Effector CD4-positive, alpha-beta T cell (primary cell): Measurements from ENCODE around the gene TWIST2.

Source experiments
- DNase-seq: peaks from one replicate; pipeline ENCODE4 v3.0.0-alpha.2; 2020

Gene TWIST2

DNA sequence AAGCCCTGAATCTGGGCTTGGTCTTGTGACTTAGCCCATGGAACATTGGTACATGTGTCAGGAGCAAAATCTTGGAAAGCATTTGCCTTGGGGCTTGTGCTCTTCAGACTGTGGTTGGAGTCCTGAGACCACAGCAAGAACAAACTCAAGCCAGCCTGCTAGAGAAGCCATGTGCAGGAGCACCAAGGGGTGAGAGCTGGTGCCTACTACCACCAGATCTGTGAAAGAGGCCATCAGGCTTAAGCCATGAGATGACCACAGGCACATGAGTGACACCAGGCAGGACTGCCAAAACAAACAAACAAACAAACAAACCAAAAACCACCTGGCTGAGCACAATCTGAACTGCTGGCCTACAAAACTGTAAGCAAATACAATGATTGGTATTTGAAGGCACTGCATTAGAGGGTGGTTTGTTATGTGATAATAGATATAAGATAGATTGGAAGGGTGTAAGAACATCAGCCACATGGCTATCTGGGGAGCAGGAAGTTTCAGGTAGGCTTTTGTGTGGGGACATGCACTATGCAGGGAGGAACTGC, 9.0 kb upstream of the TWIST2 start:
- DNase-seq = no peak

DNA sequence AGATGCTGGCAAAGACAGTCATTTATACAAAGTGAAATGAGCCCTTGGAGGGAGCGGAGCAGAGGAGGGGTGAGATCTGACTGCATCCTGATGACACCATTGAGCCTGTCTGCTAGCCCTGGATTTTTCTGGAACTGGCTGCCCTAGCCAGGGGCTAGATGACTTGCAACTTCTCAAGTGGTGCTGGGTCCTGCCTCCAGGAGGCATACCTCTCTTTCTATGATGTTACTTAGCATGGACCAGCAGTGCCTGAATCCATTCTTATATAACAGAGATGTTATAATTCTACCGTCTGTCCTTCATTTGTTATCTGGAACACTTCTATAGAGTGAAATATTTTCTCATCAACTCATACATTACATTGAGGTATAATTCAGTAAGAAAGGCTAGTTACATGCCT, 8.5 kb upstream of the TWIST2 start:
- no peak for DNase-seq

DNA sequence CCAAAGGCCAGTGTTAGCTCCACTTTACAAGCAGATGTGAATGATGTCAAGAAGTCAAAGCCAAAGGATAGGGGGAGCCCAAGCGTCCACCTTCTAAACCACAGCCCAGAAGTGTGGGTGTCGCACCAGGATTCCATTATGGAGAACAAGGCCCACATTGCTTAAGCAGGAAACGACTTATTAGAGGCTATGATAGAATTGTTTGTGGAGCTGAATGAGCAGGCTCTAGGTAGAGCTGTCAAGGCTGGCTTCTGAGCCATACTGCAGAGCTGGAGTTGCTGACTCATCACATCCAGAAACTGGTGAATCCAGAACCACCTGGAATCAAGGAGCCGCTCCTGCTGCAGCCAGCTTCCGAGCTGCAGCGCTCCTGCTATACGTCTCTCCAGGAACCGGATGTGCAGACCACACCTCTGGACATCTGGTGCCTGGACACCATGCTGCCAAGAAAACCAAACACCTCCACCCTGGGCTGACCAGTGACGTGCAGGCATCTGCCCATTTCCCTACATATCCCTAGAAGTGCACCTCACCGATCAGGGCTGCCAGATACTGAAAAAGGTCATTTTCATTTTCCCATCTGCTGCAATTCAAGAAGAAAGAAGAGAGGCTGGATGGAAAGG, 6.2 kb upstream of the TWIST2 start:
- DNase-seq = no peak

DNA sequence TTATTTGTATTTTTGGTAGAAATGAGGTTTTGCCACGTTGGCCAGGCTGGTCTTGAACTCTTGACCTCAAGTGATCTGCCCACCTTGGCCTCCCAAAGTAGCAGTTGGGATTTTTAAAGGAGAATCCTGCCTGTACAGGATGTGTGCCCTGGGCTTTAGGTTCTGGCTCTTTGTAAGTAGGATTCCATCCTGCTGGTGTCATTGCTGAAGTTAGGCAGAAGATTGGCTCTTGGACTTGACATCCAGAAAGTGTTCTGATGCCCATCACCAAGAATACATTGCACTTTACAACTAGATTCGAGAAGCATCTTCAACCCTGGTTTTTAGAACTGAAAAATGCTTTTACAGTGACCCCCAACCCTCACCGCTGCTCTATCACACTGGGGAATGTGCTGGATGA, 4.4 kb upstream of the TWIST2 start:
- no peak for DNase-seq

DNA sequence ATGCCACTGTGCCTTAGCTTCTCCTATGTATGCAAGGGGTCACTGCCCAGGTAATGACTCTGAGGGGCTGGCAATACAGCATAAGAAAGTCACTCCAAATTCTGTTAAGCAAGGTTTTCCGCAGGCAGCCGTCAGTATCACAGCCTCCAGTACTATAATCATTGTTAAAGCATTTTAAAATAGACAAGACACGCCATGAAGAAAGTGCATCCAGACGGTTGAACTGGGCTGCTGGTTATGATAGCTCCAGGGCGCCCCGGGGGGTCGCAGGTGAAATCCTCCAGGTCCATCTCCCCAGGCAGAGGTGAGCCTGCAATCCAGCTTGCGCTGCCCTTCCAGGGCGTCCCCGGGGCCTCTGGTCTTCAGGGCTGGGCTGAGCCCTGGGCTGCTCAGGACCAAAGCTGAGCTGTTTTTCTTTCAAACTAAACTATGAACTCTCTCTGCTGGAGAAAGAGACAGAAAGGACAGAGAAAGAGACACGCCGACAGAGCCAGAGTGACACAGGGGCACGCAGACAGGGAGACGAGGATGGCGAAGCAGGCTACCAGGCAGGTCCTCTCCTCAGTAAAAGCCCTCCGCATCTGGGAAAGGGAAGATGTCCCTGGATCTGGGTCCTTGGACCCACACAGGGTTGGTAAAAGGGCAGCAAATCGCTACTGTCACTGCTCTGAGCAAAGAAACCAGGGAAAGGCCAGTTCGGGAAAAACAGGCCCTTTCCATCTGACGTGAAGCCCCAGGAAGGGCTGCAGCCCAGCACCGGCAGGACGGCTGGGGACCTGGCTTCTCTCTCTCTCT, 2.1 kb upstream of the TWIST2 start:
- no peak for DNase-seq

DNA sequence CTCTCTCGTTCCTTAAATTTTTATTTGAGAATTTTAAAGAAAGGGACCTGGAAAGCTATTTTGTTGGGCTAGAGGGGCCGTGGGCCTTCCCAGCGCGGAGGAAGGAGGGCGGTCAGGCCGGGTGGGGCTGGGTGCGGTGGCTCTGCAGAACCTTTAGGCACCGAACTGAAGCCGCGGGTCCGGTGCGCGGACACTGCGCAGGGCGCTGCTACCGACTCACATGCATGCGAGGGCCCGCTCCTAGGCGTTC, 1.6 kb upstream of the TWIST2 start:
- no peak for DNase-seq

DNA sequence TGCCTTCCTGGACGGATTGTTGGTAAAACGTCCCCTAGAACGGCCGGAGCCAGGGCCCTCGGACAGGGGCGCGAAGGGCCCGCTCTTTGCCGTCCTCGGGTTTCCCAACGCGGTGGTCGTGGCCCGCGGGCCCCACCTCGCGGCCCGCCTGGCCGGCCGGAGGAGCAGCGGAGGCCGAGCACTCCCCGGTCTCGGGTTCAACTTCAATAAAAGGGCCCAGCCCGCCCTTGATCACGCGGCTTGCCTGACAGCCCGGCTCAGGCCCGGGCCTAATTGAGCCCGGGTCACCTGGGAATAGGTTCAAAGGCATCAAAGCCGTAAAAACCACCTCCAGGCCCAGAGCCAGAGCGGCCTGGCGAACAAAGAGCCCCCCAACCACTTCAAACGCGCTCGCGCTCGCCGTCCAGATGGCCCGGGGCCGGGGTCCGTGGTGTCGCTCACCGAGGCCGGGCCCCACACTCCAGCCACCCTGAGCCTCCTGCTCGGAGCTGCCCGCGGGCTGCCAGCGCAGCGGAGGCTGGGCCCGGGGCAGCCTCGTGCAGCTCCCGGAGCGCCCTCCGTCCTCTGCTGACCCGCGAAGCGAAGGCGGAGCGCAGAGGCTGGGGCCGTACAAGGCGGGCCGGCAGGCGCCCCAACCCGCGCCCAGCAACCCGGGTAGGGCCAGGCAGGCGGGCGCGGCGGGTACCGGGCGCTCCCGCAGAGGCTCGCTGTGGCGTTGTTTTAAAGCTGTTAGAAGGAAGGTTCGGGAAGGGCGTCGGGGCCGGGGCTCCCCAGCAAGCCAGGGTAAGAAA, 1.1 kb upstream of the TWIST2 start:
- DNase-seq = no peak

DNA sequence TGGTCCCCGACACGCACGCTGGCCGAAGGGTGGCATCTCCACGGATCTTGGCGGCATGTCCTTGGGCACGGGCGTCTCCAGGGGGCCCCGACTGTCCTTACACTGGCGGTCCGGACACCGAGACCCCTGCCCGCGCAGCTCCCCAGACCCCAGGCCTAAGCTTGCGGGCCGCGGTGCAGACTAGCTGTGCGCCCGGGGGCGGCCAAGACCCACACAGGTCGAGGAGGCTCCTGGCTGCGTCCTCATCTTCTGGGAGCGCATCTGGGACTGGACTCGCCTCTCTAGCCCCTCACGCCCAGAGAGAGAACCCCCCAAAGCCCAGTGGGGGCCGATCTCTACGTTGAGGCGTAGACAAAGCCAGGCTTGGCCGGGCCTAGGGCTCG, 475 bp upstream of the TWIST2 start:
- no peak for DNase-seq

DNA sequence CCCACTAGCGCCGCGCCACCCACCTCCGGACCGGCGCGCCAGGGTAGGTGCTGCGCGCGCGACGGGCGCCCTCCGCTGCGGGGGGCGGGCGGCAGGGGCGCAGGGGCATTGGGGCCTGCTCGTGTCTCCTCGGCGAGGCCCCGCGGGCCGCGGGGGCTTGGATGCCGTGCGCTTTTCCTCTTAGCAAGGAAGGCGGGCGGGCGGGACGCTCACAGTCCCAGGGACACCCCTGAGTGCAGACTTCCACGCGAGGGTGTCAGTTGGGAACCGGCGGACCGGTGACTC, 748 bp downstream of the TWIST2 start:
- DNase-seq = no peak

DNA sequence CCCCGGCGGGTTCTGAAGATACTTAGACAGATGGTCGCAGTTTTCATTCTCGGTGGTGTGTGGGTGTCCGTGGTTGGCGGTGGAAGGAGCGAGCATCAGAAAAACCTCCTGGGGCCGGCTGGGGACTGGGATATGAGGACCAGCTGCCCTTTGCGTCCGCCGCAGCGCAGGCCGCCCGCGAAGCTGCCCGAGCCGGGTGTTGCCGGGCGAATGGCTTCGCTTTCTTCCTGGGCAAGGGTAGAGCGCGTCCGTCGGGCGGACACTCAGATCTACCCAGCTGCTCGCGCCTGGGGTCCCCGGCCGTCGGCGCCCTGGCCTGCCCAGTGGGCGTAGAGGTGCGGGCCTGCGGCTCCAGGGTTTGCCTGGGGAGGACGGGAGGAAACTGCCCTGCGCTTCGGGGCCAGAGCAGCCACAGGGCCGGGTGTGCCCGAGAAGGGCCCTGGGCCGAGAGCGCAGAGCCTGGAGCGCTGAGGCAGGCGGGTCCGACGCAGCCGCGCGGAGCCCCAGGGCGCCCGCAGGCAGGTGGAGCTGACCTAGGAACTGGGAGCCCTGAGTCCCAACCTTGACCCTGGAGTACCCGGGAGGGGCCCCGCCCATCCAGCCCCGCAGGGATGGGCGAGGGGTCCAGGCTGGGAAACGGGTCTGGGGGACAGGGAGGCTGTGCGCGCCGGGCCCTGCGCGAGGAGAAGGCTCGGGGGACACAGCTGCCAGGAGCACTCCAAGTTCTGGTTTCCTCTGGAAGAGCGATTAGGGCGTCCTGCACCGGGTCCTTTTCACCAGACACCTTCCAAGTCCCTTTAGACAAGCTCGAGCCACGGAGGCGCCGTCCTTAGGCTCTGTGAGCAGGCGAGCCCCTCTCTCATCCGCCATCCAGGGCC, 1.3 kb downstream of the TWIST2 start:
- DNase-seq = no peak

DNA sequence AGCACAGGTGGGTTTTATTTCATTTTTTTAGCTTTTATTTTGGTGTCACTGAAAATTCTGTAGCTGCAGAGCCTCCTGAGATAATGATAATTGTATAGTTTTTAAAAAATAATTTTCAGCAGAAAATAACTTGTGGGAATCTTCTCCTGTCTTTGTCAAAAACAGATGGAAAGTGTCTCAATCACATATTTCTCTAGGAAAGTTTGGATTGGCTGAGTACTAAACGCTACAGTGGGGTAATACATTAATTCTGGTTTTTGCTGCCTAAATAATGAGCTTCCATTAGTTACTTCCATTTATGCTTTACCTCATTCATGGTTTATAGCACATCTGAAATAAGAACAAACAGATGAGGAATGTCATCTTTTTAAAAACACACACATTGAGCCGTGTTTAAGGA, 2.2 kb downstream of the TWIST2 start:
- DNase-seq = no peak

DNA sequence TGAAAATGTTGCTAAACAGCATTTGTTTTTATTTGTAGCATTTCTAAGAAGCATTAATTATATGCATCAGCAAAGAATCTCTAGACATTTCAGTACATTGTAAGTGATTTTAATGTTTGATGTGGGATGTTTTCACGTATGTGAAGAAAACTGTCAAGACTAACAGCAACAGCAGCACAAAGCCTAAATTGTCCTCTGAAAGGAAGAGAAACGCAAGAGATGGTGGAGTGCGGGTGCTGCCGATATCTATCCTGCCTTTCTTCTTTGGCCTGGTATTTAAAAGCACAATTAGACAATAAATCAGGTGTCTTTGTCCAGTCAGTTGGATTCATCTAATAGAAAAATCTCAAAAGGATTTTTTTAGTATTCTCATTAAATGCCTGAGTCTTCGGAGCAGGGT, 3.1 kb downstream of the TWIST2 start:
- DNase-seq = no peak

DNA sequence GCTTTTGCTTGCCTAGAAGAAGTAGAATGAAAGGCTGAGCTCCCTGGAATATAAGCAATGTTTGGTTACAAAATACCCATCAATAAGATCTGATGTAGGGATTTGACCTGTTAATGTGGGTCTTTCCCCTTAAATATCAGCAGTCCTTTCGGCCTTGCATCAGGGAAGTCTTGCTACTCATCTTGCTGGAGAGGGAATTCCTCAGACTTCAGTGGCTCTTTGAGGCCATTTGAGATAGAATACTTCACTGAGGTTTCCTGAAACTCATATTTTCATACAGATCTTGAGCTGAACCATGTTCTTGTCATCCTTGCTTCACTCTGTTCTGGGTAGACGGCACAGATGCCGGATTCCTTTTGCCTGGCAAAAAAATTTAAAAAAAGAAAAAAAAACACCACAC, 3.9 kb downstream of the TWIST2 start:
- DNase-seq = no peak

DNA sequence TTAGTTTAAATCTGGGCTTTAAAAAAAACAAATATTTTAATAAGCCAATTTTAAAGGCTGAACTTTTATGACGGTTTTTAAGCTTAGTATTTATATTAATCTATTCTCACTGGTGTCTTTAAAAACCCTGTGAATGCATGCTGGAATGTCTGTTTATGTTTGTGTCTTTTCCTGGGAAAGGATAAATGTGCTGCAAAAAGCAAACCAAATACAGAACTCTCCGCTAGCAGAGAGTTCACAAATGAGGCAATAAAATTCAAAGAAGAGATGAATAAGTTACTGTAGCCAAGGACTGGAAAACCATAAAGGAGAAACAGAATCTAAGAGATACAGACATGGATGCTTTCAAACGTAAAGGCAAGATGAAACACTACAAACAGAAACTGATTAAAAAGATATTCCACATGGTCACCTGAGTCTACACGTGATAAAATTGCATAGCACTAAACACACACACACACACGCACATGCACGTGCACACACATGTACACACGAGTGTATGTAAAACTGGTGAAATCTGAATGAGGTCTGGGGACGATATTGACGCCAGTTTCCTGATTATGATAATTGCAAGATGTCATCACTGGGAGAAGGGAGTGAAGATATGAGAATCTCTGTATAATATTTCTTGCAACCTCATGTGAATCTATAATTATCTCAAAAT, 4.5 kb downstream of the TWIST2 start:
- no peak for DNase-seq

DNA sequence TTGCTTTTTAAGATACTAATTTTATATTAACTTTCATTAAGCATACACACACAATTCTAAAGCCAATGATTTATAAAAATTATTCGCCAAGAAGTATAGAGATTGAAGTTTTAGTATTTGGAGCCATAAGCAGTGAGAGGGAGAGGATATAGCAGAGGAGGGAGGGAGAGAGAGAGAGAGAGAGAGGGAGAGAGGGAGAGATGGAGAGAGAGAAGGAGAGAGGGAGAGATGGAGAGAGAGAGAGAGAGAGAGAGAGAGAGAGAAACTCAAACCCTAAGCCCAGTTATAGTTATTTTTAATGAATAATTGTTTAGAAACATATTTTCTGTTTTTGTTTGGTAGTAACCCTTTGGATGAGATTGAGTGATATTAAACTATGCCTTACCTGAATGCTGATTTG, 5.3 kb downstream of the TWIST2 start:
- no peak for DNase-seq

DNA sequence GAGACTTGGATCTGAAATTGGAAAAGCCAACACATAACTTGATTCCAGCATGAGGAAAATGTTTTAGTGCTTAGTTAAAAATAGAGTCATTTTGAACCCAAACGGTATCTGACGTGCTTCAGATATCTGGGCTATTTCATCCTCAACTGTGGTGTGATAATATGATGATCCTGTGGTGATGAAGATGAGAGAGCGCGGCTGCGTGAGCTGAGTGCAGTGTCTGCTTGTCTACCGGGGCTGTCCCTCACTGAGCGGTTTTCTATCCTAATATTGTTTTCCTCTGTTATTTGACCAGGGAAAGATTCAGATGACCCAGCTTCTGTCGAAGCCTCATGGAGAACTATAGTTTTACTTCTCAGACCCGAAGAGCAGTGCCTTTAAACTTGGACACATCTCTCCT, 5.8 kb downstream of the TWIST2 start:
- DNase-seq = no peak

DNA sequence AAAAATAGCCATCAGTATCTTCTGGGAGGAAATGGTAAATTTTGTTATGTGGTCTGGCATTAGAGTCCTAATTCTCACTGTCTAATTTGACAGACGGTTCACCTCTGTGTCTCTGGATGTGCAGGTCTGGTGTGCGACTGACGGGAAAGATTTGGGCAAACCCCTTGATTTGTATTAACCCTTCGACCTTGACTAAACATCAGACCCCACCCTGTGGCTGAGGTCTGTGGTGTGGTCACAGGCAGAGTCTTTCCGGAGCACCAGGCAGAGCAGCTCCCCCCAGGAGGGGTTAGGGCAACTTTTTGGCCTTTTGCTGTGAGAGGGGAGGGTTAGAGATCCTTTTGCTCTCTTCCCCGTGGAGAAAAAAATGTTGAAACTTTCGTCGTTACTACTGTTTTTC, 6.4 kb downstream of the TWIST2 start:
- DNase-seq = no peak

DNA sequence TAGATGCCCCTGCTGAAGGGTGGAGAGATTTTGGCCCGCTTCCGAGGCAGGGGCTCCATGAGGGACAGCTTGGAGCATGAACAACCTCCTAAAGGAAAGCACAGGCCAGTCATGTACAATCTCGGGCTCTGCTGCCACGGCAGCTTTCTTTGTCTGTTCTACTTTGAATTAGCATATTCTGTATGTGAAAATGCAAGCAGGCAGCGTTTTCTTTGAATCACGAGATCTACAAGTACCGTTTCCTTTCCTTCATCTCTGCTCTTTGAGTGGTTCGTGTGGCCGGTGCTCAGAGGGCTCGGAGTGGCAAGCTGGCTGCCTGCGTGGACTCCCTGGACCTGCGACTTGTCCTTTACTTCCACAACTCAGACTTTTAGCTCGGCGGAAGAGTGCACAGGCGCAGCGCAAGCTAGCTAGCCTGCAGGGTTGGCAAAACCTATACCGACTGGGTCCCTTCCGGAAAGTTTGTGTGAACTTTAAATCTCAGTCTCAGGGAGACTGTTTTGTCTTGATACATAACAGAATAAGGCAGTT, 6.9 kb downstream of the TWIST2 start:
- no peak for DNase-seq

DNA sequence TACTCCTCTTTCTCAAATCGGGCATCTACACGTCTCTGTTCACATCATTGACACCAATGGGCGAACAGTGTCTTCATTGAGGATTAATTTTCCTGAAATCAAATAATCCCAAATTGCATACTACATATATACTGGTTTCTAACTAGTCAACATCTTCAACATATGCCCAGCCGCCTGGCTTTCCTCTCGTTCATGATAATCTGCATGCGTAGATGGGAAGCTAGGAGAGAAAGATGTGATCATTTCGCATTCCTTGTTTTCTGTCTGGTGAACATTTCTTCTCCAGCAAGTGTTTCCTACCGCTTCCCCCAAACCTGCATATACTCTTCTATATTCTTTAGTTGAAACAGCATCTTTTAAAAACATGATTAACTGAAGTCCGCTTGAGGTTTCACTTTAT, 7.4 kb downstream of the TWIST2 start:
- DNase-seq = no peak

DNA sequence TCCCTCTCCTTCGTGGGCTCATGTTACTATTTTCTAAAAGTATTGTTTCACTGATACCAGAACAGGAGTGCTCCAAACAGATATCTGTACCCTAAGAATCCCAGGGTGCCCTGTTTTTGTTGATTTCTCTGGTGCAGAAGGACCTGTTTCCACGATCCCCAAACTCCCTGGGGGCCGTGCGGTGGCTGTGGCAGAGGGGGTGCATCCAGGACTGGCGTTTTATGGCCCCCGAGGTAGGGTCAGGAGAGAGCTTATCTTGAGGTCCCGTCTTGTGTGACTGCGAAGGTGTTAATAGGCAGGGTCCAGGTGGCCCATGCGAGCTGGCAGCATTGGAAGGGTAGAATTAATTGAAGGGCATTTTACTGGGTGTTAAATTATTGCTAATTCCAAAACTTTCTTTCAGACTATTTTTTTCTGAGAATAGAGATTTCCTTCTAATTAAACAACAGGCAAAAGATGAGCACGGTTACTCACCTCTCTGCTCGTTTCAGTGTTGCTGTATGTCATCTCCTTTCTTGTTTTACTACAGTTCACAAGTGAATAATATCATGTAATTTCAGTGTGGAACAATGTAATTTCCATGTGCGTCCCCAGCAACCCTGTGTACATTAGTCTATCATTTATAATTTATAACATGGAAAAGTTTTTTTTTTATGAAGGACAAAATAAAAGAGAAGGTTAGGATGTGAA, 8.2 kb downstream of the TWIST2 start:
- DNase-seq = no peak

DNA sequence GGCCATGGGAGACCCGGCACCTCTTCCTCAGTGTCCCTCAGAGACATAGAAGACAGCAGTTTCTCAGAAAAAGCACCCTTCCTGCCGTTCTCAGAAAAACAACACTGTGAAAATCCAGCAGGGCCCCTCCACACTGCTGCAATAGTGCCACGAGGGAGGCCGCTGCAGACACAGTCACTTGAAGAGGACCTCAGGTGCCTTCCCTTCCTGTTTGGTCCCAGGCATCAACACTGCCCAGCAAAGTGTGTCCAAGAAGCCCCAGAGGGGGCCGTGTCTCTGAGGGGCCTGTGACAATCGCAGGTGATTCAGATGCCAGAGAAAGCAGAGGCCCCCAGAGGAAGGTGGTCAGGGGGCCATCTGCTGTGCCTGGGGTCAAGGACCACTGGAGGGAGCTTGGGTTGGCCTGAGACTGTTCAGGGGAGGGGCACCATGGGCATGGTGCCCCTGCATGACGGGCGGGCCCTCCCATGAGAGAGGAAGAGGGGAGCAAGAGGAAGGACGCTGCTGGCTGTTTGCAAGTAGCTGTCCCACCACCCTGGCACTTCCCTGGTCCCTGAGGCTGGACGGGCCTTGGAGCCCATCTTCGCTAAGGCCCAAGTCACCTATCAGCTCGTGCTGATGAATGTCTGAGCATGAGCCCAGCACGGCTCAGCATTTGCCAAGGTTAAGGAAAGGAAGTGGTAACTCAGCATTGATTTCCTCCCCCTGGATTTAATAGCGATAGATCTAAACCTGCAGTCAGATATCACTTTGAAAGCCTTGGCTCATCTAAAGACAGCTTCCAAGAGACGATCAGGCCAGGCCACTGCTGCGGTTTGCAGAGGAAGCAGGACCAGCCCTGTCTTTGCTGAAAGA, 9.1 kb downstream of the TWIST2 start:
- DNase-seq = no peak
